HepG2 (cell line): ENCODE results near the gene METTL23. TPM values are rescaled to one million over a fixed set of nuclear protein-coding genes. Genes with fewer than 3 reads are reported as not detected.

Source experiments
- ATAC-seq: fragments of 200-7000 bp; cut with Tn5 transposase; 3 replicates; pipeline ENCODE4 v1.9.1; 2020; ENCODE audit warnings: mild to moderate bottlenecking, moderate library complexity
- BruUV-seq: library from RNA; stranded (reverse); fragments of 400-500 nt; replicated peaks from 2 replicates; lab custom pipeline; 2021; lab: Mats Ljungman, UMichigan
- CTCF ChIA-PET: fragments of 300-600 bp; formaldehyde crosslinking; extraction: SDS; loops from one replicate; lab custom pipeline; 2021; ENCODE audit warnings: low total read pairs, inconsistent platforms, low intra/inter-chr PET ratio; lab: Yijun Ruan, JAX
- POLR2A ChIA-PET: fragments of 350-600 bp; sonication (Branson Sonifier 250); formaldehyde crosslinking; loops from one replicate; lab custom pipeline; 2020; ENCODE audit warnings: antibody characterized with exemption, inconsistent platforms; lab: Yijun Ruan, JAX
- DNase-seq: peaks from one replicate; pipeline ENCODE4 v3.0.0-alpha.2; 2015; ENCODE audit warnings: low spot score
- FAIRE-seq: peaks from 3 replicates; lab custom pipeline; 2011; peaks lifted over from hg19 to GRCh38; lab: Jason Lieb, UNC
- H2AFZ ChIP-seq: one replicate; pipeline ENCODE4 v1.6.1; 2011; ENCODE audit warnings: low read length, inconsistent platforms
- H3K27ac ChIP-seq: fragments of 300-600 bp; 3 replicates; pipeline ENCODE4 v1.8.0; 2011; ENCODE audit warnings: mixed run types, mild to moderate bottlenecking, mixed read lengths, low read length, inconsistent platforms; ENCODE audit not compliant: insufficient read depth; ENCODE audit errors: extremely low read length
- H3K27me3 ChIP-seq, 2 experiments: fragments of 200-600 bp in 1 of 2; 2 replicates in 1 of 2; 3 replicates in 1 of 2; pipeline versions ENCODE4 v1.6.0 to v1.8.0; 2011; ENCODE audit warnings: low read length in 2 of 2, mild to moderate bottlenecking in 2 of 2, moderate library complexity in 2 of 2, inconsistent platforms in 1 of 2; ENCODE audit not compliant: insufficient read depth in 2 of 2, control insufficient read depth in 1 of 2
- H3K36me3 ChIP-seq, 2 experiments: fragments of 200-600 bp in 1 of 2; replicated peaks in 1 of 2; 2 replicates in 1 of 2; 3 replicates in 1 of 2; pipeline versions ENCODE4 v1.5.1 to v1.8.0; 2011; ENCODE audit warnings: low read length in 2 of 2, inconsistent platforms in 1 of 2; ENCODE audit not compliant: insufficient read depth in 2 of 2, control insufficient read depth in 1 of 2
- H3K4me1 ChIP-seq: 2 replicates; pipeline ENCODE4 v1.5.1; 2012; ENCODE audit warnings: low read length, inconsistent platforms; ENCODE audit not compliant: insufficient read depth
- H3K4me2 ChIP-seq: 2 replicates; pipeline ENCODE4 v1.6.0; 2011; ENCODE audit warnings: low read depth, low read length, inconsistent platforms
- H3K4me3 ChIP-seq, 3 experiments: fragments of 200-600 bp in 1 of 3; sonication (generic), shearing (Covaris generic) in 1 of 3; replicated peaks in 1 of 3; 2 replicates each; pipeline ENCODE4 v1.5.1; 2011 to 2016; ENCODE audit warnings: low read length in 3 of 3, inconsistent platforms in 2 of 3, low read depth in 2 of 3, mild to moderate bottlenecking in 2 of 3, control low read depth in 1 of 3, mixed read lengths in 1 of 3; ENCODE audit not compliant: insufficient read depth in 1 of 3
- H3K79me2 ChIP-seq: one replicate; pipeline ENCODE4 v1.6.1; 2011; ENCODE audit warnings: low read length, inconsistent platforms; ENCODE audit not compliant: insufficient read depth
- H3K9ac ChIP-seq: 2 replicates; pipeline ENCODE4 v1.6.0; 2011; ENCODE audit warnings: mild to moderate bottlenecking, low read depth, low read length, inconsistent platforms; ENCODE audit not compliant: insufficient read depth
- H3K9me3 ChIP-seq: 2 replicates; pipeline ENCODE4 v1.5.1; 2012; ENCODE audit warnings: mild to moderate bottlenecking, low read length
- H4K20me1 ChIP-seq: 2 replicates; pipeline ENCODE4 v1.6.0; 2011; ENCODE audit warnings: inconsistent platforms, mild to moderate bottlenecking, low read length, moderate library complexity; ENCODE audit not compliant: insufficient read depth
- ELF3 ChIP-seq: IDR thresholded peaks from 2 replicates; pipeline ENCODE4 v1.6.1; 2016; ENCODE audit warnings: missing genetic modification reagents, missing compliant biosample characterization
- POLR2AphosphoS5 ChIP-seq: IDR thresholded peaks from 2 replicates; pipeline ENCODE4 v1.6.1; 2012; ENCODE audit warnings: low read depth, low read length
- PRMT3 ChIP-seq: sonication (generic); formaldehyde crosslinking; IDR thresholded peaks from 2 replicates; pipeline ENCODE4 v1.8.1; 2022; ENCODE audit warnings: low read depth, mild to moderate bottlenecking, moderate library complexity, missing genetic modification reagents, borderline replicate concordance
- RBM22 ChIP-seq: fragments of 200-400 bp; formaldehyde crosslinking; optimal IDR thresholded peaks from 2 replicates; pipeline ENCODE3; 2017; ENCODE audit warnings: mild to moderate bottlenecking, low read length, moderate library complexity
- SP1 ChIP-seq, 2 experiments: fragments of 450-650 bp in 1 of 2; sonication (generic) in 1 of 2; formaldehyde crosslinking in 1 of 2; IDR thresholded peaks; 2 replicates each; pipeline versions ENCODE4 v1.4.0 to v1.6.1; 2016 to 2020; ENCODE audit warnings: missing genetic modification reagents in 1 of 2
- SP4 ChIP-seq: sonication (generic); formaldehyde crosslinking; IDR thresholded peaks from 2 replicates; pipeline ENCODE4 v1.8.1; 2023; ENCODE audit warnings: mild to moderate bottlenecking, missing genetic modification reagents
- XRCC5 ChIP-seq: fragments of 200-400 bp; formaldehyde crosslinking; optimal IDR thresholded peaks from 2 replicates; pipeline ENCODE3; 2017; ENCODE audit warnings: mild to moderate bottlenecking, low read length
- ZNF124 ChIP-seq: sonication (generic); formaldehyde crosslinking; IDR thresholded peaks from 2 replicates; pipeline ENCODE4 v1.4.0; 2020; ENCODE audit warnings: missing genetic modification reagents
- WGBS: methylation state at CpG from one replicate; pipeline ENCODE4 v1.1.6; 2017; ENCODE audit warnings: low lambda C conversion rate; 5-methylcytosine and 5-hydroxymethylcytosine counted together
- in situ Hi-C: cut with HindIII; loops from 2 replicates; pipeline ENCODE4 v1.10.0; 2017; ENCODE audit warnings: low pct_unique_long_range_greater_than_20kb; ENCODE audit not compliant: extremely low pct_ligation_motif_present
- intact Hi-C: fragments of 100-400 bp; cut with micrococcal nuclease; formaldehyde crosslinking; loops from one replicate; pipeline ENCODE4 v1.10.0; 2022; ENCODE audit not compliant: unreplicated experiment
- polyA plus RNA-seq, 8 experiments: library from polyadenylated mRNA; depleted of rRNA in 3 of 8; stranded (reverse) in 7 of 8; unstranded in 1 of 8; fragments of >200 nt; fragmentation: Illumina TruSeq in 4 of 8; extraction: Trizol in 4 of 8; gene quantifications; 2 replicates each; pipeline versions ENCODE4 v1.2.1 to v1.2.3, GENCODE V29; 2011 to 2016; ENCODE audit warnings: low read depth in 4 of 8, missing spikeins in 1 of 8, mixed read lengths in 1 of 8; ENCODE audit not compliant: insufficient read depth in 1 of 8
- total RNA-seq, 5 experiments: library from RNA; depleted of rRNA; stranded (reverse); fragments of >200 nt; fragmentation: Illumina TruSeq; extraction: Trizol; gene quantifications; 2 replicates each; pipeline ENCODE4 v1.2.3, GENCODE V29; 2016; ENCODE audit warnings: low read depth in 1 of 5
- TF ChIP-seq, protein P1 (sequence below): sonication (generic); formaldehyde crosslinking; IDR thresholded peaks from 2 replicates; pipeline ENCODE4 v1.8.1; 2023; ENCODE audit warnings: mild to moderate bottlenecking, missing genetic modification reagents
- TF ChIP-seq, protein P2 (sequence below): sonication (generic); formaldehyde crosslinking; IDR thresholded peaks from 2 replicates; pipeline ENCODE4 v1.5.0; 2020; ENCODE audit warnings: missing genetic modification reagents, mild to moderate bottlenecking, borderline replicate concordance
- TF ChIP-seq, protein P3 (sequence below): sonication (generic); formaldehyde crosslinking; IDR thresholded peaks from 2 replicates; pipeline ENCODE4 v1.5.1; 2020; ENCODE audit warnings: mild to moderate bottlenecking, moderate library complexity, missing genetic modification reagents

Gene METTL23
- total and polyA plus RNA-seq, 2 of the 13 experiments (the other 11 are each of a cell fraction or from before 2014, with no cell fraction given) = 39.9 to 104 TPM

DNA sequence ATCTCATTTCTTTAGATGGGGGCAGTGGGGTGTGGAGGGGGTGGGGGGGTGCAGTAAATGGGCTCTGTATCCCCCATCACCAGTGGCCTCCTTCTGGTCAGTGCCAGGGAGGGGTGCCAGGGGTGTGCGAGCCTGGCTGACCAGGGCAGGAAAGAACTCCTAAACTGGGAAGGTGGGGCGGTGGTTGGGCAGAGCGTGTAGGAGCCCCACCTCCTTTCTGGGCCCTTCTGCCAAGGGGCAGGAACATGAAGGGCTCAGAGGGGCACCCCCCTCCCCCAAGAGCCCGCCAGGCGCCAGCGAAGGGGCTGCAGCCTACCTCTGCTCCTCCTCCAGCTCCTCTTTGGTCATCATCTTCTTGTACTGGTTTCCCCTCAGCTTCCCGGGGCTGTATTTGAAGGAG, 41.9 kb upstream of the METTL23 start:
- no peak overlapping the region for H2AFZ ChIP-seq
- in situ Hi-C loops = loop anchor here (5.0 kb wide), 1 partner anchor 33 kb away; no protein-coding TSS in a partner anchor
- DNase-seq = no peak
- TF ChIP-seq, protein P1, sequence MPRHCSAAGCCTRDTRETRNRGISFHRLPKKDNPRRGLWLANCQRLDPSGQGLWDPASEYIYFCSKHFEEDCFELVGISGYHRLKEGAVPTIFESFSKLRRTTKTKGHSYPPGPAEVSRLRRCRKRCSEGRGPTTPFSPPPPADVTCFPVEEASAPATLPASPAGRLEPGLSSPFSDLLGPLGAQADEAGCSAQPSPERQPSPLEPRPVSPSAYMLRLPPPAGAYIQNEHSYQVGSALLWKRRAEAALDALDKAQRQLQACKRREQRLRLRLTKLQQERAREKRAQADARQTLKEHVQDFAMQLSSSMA = no peak
- TF ChIP-seq SP4 (CRISPR knock-in tag) = no peak
- no peak for TF ChIP-seq XRCC5
- ChIA-PET POLR2A (interaction anchor here (1.3 kb wide), 1 partner anchor 13 kb away, joined by 3 read pairs; no protein-coding TSS in a partner anchor), CTCF (no interaction called here)
- no peak overlapping the region for H3K4me2 ChIP-seq
- peaks cover 39% of the 10 kb centered on the region for H3K4me1 ChIP-seq
- WGBS = 94% methylated on average over 7 of the region's 7 CpGs
- ATAC-seq = no peak
- no peaks in the 10 kb centered on the region for H3K79me2 ChIP-seq
- no TSS peak for BruUV-seq
- H3K36me3 ChIP-seq = peaks cover 7 to 18% of the 10 kb centered on the region in 2 experiments; a peak in 4 of 5 replicates
- no peaks in the 10 kb centered on the region for H3K27me3 ChIP-seq
- H3K9ac ChIP-seq = no peak overlapping the region
- H4K20me1 ChIP-seq = no peaks in the 10 kb centered on the region
- H3K4me3 ChIP-seq = no peak overlapping the region
- FAIRE-seq = no peak
- no peaks in the 10 kb centered on the region for H3K9me3 ChIP-seq
- no peak overlapping the region for H3K27ac ChIP-seq
- intact Hi-C loops = no loop called here

DNA sequence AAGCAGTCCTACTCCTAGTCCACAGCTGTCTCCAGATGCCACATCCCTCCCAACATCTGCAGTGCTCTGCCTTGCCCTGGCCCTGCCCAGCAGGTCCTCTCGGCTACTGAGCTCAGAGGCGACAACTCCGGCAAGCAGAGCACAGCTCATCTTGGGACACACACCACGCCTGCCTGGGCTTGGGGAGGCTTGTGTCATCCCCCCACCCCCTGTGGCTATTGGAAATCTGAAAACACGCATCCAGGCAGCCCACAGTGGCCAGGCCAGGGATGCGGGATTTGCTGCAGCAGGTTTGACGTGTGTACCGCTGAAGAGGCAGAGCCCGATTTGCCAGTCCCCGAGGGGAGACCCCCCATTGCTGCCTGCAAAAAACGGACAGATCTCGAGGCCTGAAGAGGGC, 41.3 kb upstream of the METTL23 start:
- BruUV-seq = no TSS peak
- in situ Hi-C loops = no loop called here
- no peak for ATAC-seq
- DNase-seq = no peak
- H2AFZ ChIP-seq = no peak overlapping the region
- H3K27ac ChIP-seq = no peak overlapping the region
- H3K4me2 ChIP-seq = no peak overlapping the region
- H3K9ac ChIP-seq = no peak overlapping the region
- no peak for TF ChIP-seq ELF3 (CRISPR knock-in tag)
- no peak for TF ChIP-seq RBM22
- TF ChIP-seq, protein P2, sequence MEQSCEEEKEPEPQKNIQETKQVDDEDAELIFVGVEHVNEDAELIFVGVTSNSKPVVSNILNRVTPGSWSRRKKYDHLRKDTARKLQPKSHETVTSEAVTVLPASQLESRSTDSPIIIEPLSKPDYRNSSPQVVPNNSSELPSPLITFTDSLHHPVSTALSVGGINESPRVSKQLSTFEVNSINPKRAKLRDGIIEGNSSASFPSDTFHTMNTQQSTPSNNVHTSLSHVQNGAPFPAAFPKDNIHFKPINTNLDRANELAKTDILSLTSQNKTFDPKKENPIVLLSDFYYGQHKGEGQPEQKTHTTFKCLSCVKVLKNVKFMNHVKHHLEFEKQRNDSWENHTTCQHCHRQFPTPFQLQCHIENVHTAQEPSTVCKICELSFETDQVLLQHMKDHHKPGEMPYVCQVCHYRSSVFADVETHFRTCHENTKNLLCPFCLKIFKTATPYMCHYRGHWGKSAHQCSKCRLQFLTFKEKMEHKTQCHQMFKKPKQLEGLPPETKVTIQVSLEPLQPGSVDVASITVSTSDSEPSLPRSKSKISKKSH = no peak
- no peak for TF ChIP-seq POLR2AphosphoS5
- no peak for TF ChIP-seq SP1 (IDR thresholded peaks at IDR 0.05)
- no peak for TF ChIP-seq SP1 (CRISPR knock-in tag; IDR thresholded peaks at IDR 0.05)
- TF ChIP-seq ZNF124 (CRISPR knock-in tag) = no peak
- TF ChIP-seq, protein P3, sequence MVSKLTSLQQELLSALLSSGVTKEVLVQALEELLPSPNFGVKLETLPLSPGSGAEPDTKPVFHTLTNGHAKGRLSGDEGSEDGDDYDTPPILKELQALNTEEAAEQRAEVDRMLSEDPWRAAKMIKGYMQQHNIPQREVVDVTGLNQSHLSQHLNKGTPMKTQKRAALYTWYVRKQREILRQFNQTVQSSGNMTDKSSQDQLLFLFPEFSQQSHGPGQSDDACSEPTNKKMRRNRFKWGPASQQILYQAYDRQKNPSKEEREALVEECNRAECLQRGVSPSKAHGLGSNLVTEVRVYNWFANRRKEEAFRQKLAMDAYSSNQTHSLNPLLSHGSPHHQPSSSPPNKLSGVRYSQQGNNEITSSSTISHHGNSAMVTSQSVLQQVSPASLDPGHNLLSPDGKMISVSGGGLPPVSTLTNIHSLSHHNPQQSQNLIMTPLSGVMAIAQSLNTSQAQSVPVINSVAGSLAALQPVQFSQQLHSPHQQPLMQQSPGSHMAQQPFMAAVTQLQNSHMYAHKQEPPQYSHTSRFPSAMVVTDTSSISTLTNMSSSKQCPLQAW (CRISPR knock-in tag) = peak; percentile 35; the same call in 1 of the 2 replicates
- TF ChIP-seq PRMT3 (CRISPR knock-in tag) = no peak
- 98% methylated on average over 11 of the region's 12 CpGs for WGBS
- no peak overlapping the region for H3K4me3 ChIP-seq
- no peaks in the 10 kb centered on the region for H3K79me2 ChIP-seq
- no peaks in the 10 kb centered on the region for H4K20me1 ChIP-seq
- POLR2A ChIA-PET = interaction anchor here (0.9 kb wide), 1 partner anchor 13 kb away, joined by 4 read pairs; no protein-coding TSS in a partner anchor
- H3K9me3 ChIP-seq = no peaks in the 10 kb centered on the region
- intact Hi-C loops = no loop called here
- H3K36me3 ChIP-seq = peaks cover 7 to 18% of the 10 kb centered on the region in 2 experiments; a peak in 4 of 5 replicates
- no peaks in the 10 kb centered on the region for H3K27me3 ChIP-seq
- CTCF ChIA-PET = no interaction called here
- no peak for FAIRE-seq
- H3K4me1 ChIP-seq = peaks cover 41% of the 10 kb centered on the region
